Measurements from ENCODE around the gene MFSD6. TPM values are rescaled to one million over a fixed set of nuclear protein-coding genes. Genes with fewer than 3 reads are reported as not detected.
A peak's percentile ranks its signal among the peaks of the same experiment; 100 is the strongest.

MFSD6 gene
- polyA plus RNA-seq, 2 of the 4 experiments (the other 2 are of a cell fraction) = 14.3 to 41.3 TPM

DNA sequence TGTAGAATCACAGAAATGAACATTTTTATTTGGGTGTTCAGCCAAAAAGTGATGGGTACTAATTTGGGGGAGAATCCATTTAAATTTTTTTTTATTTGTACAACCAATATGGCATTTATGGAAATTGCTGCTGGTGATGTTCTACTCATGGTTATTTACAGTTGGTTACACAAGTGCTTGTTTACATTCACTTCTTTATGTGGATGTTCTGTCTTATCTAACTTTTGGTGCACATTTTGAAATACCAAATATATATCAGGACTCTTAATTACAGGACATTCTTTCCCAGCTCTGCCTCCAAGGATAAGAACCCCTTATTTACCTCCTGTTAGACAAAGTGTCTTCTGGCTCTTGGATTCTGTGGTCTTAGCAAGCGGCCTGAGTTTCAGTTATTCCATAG lies 91.1 kb downstream of the MFSD6 start:
- 69% methylated on average over 1 of the region's 1 CpG for WGBS (ENCODE audit: missing lambda C conversion rate)
- ChIA-PET CTCF (interaction anchor here (1.2 kb wide), 1 partner anchor 12 kb away, joined by 3 read pairs; no protein-coding TSS in a partner anchor), POLR2A (no interaction called here)
- Histone ChIP-seq H3K9me3 (no peaks in the 10 kb centered on the region), H3K4me2 (no peak overlapping the region), H3K4me1 (peaks cover 34% of the 10 kb centered on the region), H3K27ac (peak overlapping the region in 1 of 2 experiments; percentile 39; a peak in 1 of 6 replicates), H3K4me3 (no peak overlapping the region)
- DNase-seq (ENCODE audit: low read depth in 1 of 2, low spot score in 1 of 2) = no peak
- TF ChIP-seq FOSL2 (IDR thresholded peaks at IDR 0.05) (no peak), FOSL2 (CRISPR knock-in tag; IDR thresholded peaks at IDR 0.05) (no peak), SMC3 (IDR thresholded peaks at IDR 0.05) (no peak), NPAS2 (CRISPR knock-in tag; IDR thresholded peaks at IDR 0.05; ENCODE audit: borderline replicate concordance) (no peak), KDM1A (IDR thresholded peaks at IDR 0.05; ENCODE audit: low read depth) (no peak), HMGXB4 (CRISPR knock-in tag; IDR thresholded peaks at IDR 0.05; ENCODE audit: borderline replicate concordance) (no peak), JUNB (IDR thresholded peaks at IDR 0.05) (no peak), CHD4 (IDR thresholded peaks at IDR 0.05; ENCODE audit: borderline replicate concordance) (no peak), ESRRA (IDR thresholded peaks at IDR 0.05; ENCODE audit: borderline replicate concordance, low read length) (no peak)
- TF ChIP-seq, protein P1, sequence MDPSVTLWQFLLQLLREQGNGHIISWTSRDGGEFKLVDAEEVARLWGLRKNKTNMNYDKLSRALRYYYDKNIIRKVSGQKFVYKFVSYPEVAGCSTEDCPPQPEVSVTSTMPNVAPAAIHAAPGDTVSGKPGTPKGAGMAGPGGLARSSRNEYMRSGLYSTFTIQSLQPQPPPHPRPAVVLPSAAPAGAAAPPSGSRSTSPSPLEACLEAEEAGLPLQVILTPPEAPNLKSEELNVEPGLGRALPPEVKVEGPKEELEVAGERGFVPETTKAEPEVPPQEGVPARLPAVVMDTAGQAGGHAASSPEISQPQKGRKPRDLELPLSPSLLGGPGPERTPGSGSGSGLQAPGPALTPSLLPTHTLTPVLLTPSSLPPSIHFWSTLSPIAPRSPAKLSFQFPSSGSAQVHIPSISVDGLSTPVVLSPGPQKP (IDR thresholded peaks at IDR 0.05; ENCODE audit: low read depth, low read length) = no peak
- TF ChIP-seq, protein P2, sequence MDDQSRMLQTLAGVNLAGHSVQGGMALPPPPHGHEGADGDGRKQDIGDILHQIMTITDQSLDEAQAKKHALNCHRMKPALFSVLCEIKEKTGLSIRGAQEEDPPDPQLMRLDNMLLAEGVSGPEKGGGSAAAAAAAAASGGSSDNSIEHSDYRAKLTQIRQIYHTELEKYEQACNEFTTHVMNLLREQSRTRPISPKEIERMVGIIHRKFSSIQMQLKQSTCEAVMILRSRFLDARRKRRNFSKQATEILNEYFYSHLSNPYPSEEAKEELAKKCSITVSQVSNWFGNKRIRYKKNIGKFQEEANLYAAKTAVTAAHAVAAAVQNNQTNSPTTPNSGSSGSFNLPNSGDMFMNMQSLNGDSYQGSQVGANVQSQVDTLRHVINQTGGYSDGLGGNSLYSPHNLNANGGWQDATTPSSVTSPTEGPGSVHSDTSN (IDR thresholded peaks at IDR 0.05) = no peak
- TF ChIP-seq, protein P3, sequence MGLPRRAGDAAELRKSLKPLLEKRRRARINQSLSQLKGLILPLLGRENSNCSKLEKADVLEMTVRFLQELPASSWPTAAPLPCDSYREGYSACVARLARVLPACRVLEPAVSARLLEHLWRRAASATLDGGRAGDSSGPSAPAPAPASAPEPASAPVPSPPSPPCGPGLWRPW (IDR thresholded peaks at IDR 0.05) = no peak
- FAIRE-seq = no peak
- no peak for ATAC-seq

DNA sequence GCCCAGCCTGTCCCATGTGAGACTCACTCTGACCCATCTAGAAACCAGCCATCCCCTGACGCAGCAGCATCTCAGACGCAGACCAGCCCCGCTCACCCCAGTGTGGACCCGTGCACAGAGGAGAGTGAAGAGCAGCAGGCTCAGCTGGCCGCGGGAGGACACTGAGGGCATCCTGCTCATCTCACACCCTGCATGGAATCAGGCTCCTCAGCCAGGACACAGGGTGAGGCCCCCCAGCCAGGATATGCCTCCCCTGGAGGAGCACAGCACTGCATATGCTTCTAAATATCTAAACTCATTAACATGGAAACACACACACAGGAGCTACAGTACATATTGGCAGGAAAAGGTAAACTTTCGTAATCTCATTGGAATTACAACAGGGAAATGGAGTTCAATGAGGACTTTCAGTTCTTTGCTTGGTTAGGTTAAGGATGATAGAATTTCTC lies 91.9 kb downstream of the MFSD6 start:
- WGBS (ENCODE audit: missing lambda C conversion rate) = 92% methylated on average over 6 of the region's 7 CpGs
- peak in 1 of 2 experiments; percentile 61; a peak in 4 of 6 replicates for ATAC-seq
- H3K4me3 ChIP-seq = no peak overlapping the region
- no peaks in the 10 kb centered on the region for H3K9me3 ChIP-seq
- DNase-seq (ENCODE audit: low read depth in 1 of 2, low spot score in 1 of 2) = no peak
- CTCF ChIA-PET = interaction anchor here (0.9 to 1.7 kb wide), 3 partner anchors 10 to 119 kb away, joined by 3 read pairs; no protein-coding TSS in a partner anchor
- peak overlapping the region in 1 of 2 experiments; percentile 39; a peak in 1 of 6 replicates for H3K27ac ChIP-seq
- FAIRE-seq = no peak
- H3K4me1 ChIP-seq = peaks cover 35% of the 10 kb centered on the region
- no peak overlapping the region for H3K4me2 ChIP-seq
- TF ChIP-seq EP300 (IDR thresholded peaks at IDR 0.05) (no peak), POLR2A (IDR thresholded peaks at IDR 0.05; ENCODE audit: low read length) (no peak), HEYL (CRISPR knock-in tag; IDR thresholded peaks at IDR 0.05) (no peak)
- POLR2A ChIA-PET = no interaction called here

DNA sequence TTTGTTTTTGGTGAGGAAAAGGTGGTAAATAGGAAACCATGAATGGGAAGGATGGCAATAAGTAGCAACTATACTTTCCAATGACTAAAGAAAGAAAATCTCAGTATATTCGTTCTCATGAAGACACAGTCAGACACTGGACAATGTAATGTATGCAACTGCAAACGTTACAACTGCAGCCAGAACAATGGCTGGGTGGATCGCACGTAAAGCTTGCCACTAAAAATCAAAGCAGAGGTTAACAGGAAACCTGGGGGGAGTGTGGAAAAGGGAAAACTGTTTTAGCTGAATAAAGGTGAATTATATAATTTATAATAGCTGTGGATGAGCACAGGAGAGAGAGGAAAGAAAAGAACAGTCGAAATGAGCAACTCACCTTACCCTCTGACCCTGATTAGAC lies 93.1 kb downstream of the MFSD6 start:
- CTCF ChIA-PET = interaction anchor here (1.4 to 1.7 kb wide), 3 partner anchors 8 to 118 kb away, joined by 3 to 6 read pairs (median 3); no protein-coding TSS in a partner anchor
- Histone ChIP-seq H3K9me3 (no peaks in the 10 kb centered on the region), H3K4me1 (peaks cover 47% of the 10 kb centered on the region), H3K4me2 (peak overlapping the region; percentile 44), H3K27ac (peak overlapping the region in 1 of 2 experiments; percentile 47; a peak in 1 of 6 replicates), H3K4me3 (no peak overlapping the region)
- POLR2A ChIA-PET = interaction anchor here (0.5 kb wide), 1 partner anchor 16 kb away, joined by 3 read pairs; no protein-coding TSS in a partner anchor
- no peak for DNase-seq (ENCODE audit: low read depth in 1 of 2, low spot score in 1 of 2)
- WGBS (ENCODE audit: missing lambda C conversion rate) = 79% methylated on average over 5 of the region's 5 CpGs
- TF ChIP-seq BHLHE40 (IDR thresholded peaks at IDR 0.05; ENCODE audit: low read depth, low read length) (no peak), TFCP2L1 (CRISPR knock-in tag; IDR thresholded peaks at IDR 0.05) (no peak), ZNF302 (CRISPR knock-in tag; IDR thresholded peaks at IDR 0.05) (no peak), EHF (CRISPR knock-in tag; IDR thresholded peaks at IDR 0.05) (no peak)
- TF ChIP-seq, protein P4, sequence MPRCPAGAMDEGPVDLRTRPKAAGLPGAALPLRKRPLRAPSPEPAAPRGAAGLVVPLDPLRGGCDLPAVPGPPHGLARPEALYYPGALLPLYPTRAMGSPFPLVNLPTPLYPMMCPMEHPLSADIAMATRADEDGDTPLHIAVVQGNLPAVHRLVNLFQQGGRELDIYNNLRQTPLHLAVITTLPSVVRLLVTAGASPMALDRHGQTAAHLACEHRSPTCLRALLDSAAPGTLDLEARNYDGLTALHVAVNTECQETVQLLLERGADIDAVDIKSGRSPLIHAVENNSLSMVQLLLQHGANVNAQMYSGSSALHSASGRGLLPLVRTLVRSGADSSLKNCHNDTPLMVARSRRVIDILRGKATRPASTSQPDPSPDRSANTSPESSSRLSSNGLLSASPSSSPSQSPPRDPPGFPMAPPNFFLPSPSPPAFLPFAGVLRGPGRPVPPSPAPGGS (IDR thresholded peaks at IDR 0.05) = no peak
- ATAC-seq = no peak
- no peak for FAIRE-seq
